ENCODE results near the gene ARHGAP21. TPM values are rescaled to one million over a fixed set of nuclear protein-coding genes. Genes with fewer than 3 reads are reported as not detected.

The ARHGAP21 gene
- total RNA-seq, 4 donors from 2014 or later: 25.9 to 43.4 (median 34.3) TPM

DNA sequence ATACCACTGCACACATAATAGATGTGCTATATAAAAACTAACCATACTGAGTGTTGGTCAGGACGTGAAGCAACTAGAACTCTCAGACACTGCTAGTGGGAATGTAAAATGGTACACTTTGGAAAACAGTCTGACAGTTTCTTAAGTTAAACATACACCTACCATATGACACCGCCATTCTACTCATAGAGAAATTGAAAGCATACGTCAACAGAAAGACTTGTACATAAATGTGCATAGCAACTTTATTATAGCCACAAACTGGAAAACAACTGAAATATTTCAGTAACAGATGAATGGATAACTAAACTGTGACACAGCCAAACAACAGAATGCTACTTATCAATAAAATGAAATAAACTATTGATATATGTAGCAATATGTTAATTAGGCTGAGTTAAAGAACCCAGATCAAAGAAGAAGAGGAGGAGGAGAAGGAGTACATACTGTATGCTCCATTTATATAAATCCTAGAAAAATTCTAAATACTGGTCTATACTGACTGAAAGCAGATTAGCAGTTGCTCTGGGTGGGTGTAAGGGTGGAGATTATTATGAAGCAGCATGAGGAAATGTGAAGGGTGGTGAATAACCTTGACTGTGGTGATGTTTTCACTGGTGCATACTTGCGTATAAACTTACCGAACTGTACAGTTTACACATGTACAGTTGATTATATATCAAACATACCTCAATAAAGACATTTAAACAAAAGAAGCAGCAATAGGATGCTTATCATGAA, 48.6 kb downstream of the ARHGAP21 start:
- TF ChIP-seq, protein P1, sequence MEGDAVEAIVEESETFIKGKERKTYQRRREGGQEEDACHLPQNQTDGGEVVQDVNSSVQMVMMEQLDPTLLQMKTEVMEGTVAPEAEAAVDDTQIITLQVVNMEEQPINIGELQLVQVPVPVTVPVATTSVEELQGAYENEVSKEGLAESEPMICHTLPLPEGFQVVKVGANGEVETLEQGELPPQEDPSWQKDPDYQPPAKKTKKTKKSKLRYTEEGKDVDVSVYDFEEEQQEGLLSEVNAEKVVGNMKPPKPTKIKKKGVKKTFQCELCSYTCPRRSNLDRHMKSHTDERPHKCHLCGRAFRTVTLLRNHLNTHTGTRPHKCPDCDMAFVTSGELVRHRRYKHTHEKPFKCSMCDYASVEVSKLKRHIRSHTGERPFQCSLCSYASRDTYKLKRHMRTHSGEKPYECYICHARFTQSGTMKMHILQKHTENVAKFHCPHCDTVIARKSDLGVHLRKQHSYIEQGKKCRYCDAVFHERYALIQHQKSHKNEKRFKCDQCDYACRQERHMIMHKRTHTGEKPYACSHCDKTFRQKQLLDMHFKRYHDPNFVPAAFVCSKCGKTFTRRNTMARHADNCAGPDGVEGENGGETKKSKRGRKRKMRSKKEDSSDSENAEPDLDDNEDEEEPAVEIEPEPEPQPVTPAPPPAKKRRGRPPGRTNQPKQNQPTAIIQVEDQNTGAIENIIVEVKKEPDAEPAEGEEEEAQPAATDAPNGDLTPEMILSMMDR (IDR thresholded peaks at IDR 0.05): no peak
- TF ChIP-seq POLR2A (IDR thresholded peaks at IDR 0.05) (no peak), EP300 (IDR thresholded peaks at IDR 0.05) (no peak), POLR2AphosphoS5 (IDR thresholded peaks at IDR 0.05) (no peak)
- WGBS: 93% methylated on average over 5 of the region's 5 CpGs
- H3K36me3 ChIP-seq: no peaks in the 10 kb centered on the region

DNA sequence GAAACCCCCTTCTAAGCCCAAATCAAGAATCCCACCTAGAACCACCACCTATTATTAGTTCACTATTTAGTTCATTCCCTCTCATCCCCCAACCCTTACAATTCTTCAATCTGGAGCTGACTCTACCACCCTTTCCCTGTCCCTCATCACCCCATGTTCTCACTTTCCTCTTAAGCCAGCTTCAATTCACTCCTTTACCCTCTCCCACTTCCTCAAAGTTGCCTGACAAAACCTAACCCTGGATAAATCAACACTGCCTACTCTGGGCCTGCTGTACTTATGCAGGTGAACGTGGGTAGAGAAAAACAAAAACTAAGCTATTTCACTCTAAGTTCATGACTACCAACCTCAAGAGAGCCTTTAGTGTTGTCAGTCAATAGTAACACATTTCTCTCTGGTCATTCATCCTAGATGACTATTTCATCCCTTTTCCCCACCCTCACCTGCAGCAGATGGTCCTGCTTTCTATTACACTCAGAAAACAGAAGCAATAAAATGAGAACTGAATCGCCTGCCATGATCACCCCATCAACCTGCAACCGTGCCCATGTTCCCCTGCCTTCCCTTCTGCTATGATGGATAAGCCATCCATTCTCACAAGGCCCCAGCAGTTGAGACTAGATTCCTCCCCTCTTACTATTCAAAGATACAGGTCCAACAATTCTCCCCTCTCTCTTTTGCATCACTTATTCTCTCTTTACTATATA, 52.6 kb downstream of the ARHGAP21 start:
- Histone ChIP-seq H3K36me3 (peaks cover 7% of the 10 kb centered on the region), H3K27me3 (no peaks in the 10 kb centered on the region), H3K4me1 (peaks cover 2% of the 10 kb centered on the region), H3K27ac (no peak overlapping the region), H3K9me3 (no peaks in the 10 kb centered on the region), H3K4me3 (no peak overlapping the region)
- TF ChIP-seq, protein P1 (IDR thresholded peaks at IDR 0.05): no peak
- TF ChIP-seq POLR2AphosphoS5 (IDR thresholded peaks at IDR 0.05) (no peak), POLR2A (IDR thresholded peaks at IDR 0.05) (no peak), EP300 (IDR thresholded peaks at IDR 0.05) (no peak)
- 86% methylated on average over 3 of the region's 3 CpGs for WGBS
- DNase-seq (ENCODE audit: low spot score in 2 of 2): no peak

More for the DNA sequence above, 48.6 kb downstream of the ARHGAP21 start:
- Histone ChIP-seq H3K4me3 (no peak overlapping the region), H3K27me3 (no peaks in the 10 kb centered on the region), H3K9me3 (no peaks in the 10 kb centered on the region), H3K27ac (no peak overlapping the region), H3K4me1 (peaks cover 2% of the 10 kb centered on the region)
- DNase-seq (ENCODE audit: low spot score in 2 of 2): no peak

DNA sequence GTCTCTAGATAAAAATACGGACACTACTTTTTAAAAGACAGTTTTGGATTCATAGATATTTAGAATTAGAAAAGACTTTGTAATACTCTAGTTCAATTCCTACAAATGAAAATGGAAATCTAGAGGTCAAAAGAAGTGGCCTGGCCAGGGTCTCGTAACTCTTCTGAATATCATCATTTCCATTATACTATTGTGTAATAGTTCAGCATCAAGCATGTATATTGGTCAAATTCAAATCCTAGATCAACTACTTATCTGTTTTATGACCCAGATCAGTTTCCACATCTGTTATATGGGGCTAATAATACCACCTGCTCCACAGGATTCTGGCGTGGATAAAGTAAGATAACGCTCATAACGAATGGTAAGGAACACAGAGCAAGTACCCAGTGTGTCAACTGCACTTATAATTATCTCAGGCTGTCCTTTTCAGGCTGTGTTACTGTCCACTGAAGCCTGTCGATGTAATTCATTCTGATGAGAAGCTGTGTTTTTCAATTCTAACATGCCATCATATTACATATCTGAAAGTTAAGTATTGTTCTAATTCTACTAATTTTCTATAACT, 54.3 kb downstream of the ARHGAP21 start:
- Histone ChIP-seq H3K36me3 (peaks cover 7% of the 10 kb centered on the region), H3K9me3 (no peaks in the 10 kb centered on the region), H3K4me1 (peaks cover 2% of the 10 kb centered on the region), H3K4me3 (no peak overlapping the region), H3K27ac (no peak overlapping the region), H3K27me3 (no peaks in the 10 kb centered on the region)
- WGBS: 88% methylated on average over 6 of the region's 6 CpGs
- TF ChIP-seq POLR2A (IDR thresholded peaks at IDR 0.05) (no peak), EP300 (IDR thresholded peaks at IDR 0.05) (no peak), POLR2AphosphoS5 (IDR thresholded peaks at IDR 0.05) (no peak)
- TF ChIP-seq, protein P1 (IDR thresholded peaks at IDR 0.05): no peak
- no peak for DNase-seq (ENCODE audit: low spot score in 2 of 2)

GRCh38 chr10:24668247-24668646, 55.4 kb downstream of the ARHGAP21 start:
- no peak for TF ChIP-seq POLR2A (IDR thresholded peaks at IDR 0.05)
- TF ChIP-seq, protein P1 (IDR thresholded peaks at IDR 0.05): no peak
- no peak for TF ChIP-seq POLR2AphosphoS5 (IDR thresholded peaks at IDR 0.05)
- Histone ChIP-seq H3K4me3 (no peak overlapping the region), H3K4me1 (peaks cover 2% of the 10 kb centered on the region), H3K36me3 (peaks cover 15% of the 10 kb centered on the region), H3K27me3 (no peaks in the 10 kb centered on the region), H3K27ac (no peak overlapping the region), H3K9me3 (no peaks in the 10 kb centered on the region)
- no peak for DNase-seq (ENCODE audit: low spot score in 2 of 2)
- 95% methylated on average over 7 of the region's 7 CpGs for WGBS

DNA sequence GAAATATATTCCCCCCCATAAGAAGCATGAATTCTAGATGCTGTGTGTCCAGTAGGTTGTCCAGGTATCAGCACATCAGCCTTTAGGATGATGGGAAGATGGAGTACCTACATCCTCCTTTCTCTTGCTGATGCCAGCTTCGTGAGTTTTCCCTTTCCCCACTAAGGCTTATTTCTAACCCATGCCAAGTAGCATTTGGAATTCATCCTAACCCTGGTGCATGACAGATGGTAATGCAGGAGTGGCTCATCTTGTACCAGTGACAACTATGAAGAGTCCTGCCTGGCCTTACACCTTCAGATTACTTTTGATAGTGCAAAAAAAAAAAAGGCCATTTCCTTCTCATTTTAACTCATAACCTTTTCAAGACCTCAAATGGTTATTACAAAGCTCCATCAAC, 58.7 kb downstream of the ARHGAP21 start:
- H3K36me3 ChIP-seq: peaks cover 15% of the 10 kb centered on the region
- no peak overlapping the region for H3K27ac ChIP-seq
- H3K9me3 ChIP-seq: no peaks in the 10 kb centered on the region
- WGBS: 36% methylated on average over 1 of the region's 1 CpG
- no peaks in the 10 kb centered on the region for H3K4me1 ChIP-seq
- H3K27me3 ChIP-seq: no peaks in the 10 kb centered on the region
- H3K4me3 ChIP-seq: no peak overlapping the region
- TF ChIP-seq POLR2AphosphoS5 (IDR thresholded peaks at IDR 0.05) (no peak), POLR2A (IDR thresholded peaks at IDR 0.05) (no peak), EP300 (IDR thresholded peaks at IDR 0.05) (no peak)
- TF ChIP-seq, protein P1 (IDR thresholded peaks at IDR 0.05): no peak
- no peak for DNase-seq (ENCODE audit: low spot score in 2 of 2)
